HepG2 (cell line): ENCODE results near the gene SOCS1. TPM values are rescaled to one million over a fixed set of nuclear protein-coding genes. Genes with fewer than 3 reads are reported as not detected.

Source experiments
- ADNP ChIP-seq: sonication (generic); formaldehyde crosslinking; IDR thresholded peaks from 2 replicates; pipeline ENCODE4 v1.4.0; 2020; ENCODE audit warnings: missing genetic modification reagents
- BRD4 ChIP-seq: sonication (generic); formaldehyde crosslinking; IDR thresholded peaks from 2 replicates; pipeline ENCODE4 v1.4.0; 2020; ENCODE audit warnings: missing genetic modification reagents
- ERF ChIP-seq: IDR thresholded peaks from 2 replicates; pipeline ENCODE4 v1.6.1; 2018; ENCODE audit warnings: missing biosample characterization, missing genetic modification reagents
- FOXA1 ChIP-seq, 2 experiments: fragments of 450-650 bp in 1 of 2; sonication (generic) in 1 of 2; formaldehyde crosslinking in 1 of 2; IDR thresholded peaks; 2 replicates each; pipeline versions ENCODE4 v1.4.0 to v1.6.1; 2016 to 2020; ENCODE audit warnings: missing genetic modification reagents in 1 of 2
- GATAD2A ChIP-seq: IDR thresholded peaks from 2 replicates; pipeline ENCODE4 v1.6.1; 2016
- IRX3 ChIP-seq: sonication (generic); formaldehyde crosslinking; IDR thresholded peaks from 2 replicates; pipeline ENCODE4 v1.8.1; 2023; ENCODE audit warnings: mild to moderate bottlenecking, low read depth, missing genetic modification reagents, borderline replicate concordance
- KDM6A ChIP-seq: IDR thresholded peaks from 2 replicates; pipeline ENCODE4 v1.6.1; 2016; ENCODE audit warnings: low read depth
- MAZ ChIP-seq, 2 experiments: sonication (generic) in 1 of 2; formaldehyde crosslinking in 1 of 2; IDR thresholded peaks; 2 replicates each; pipeline versions ENCODE4 v1.5.0 to v1.6.1; 2012 to 2020; ENCODE audit warnings: low read depth in 2 of 2, mild to moderate bottlenecking in 2 of 2, borderline replicate concordance in 1 of 2, improper control_type of control experiment in 1 of 2, low read length in 1 of 2, missing genetic modification reagents in 1 of 2, moderate library complexity in 1 of 2
- NCOR1 ChIP-seq: fragments of 200-600 bp; sonication (generic); IDR thresholded peaks from 2 replicates; pipeline ENCODE4 v1.7.0; 2017; ENCODE audit warnings: antibody characterized with exemption, low read length, borderline replicate concordance
- SOX5 ChIP-seq: IDR thresholded peaks from 2 replicates; pipeline ENCODE4 v1.6.1; 2016; ENCODE audit warnings: borderline replicate concordance
- SYNCRIP ChIP-seq: fragments of 200-400 bp; formaldehyde crosslinking; IDR thresholded peaks from 2 replicates; pipeline ENCODE4 v1.6.1; 2018; ENCODE audit warnings: mild to moderate bottlenecking, low read depth, low read length; ENCODE audit not compliant: insufficient read depth
- ZBTB20 ChIP-seq: sonication (generic); formaldehyde crosslinking; IDR thresholded peaks from 2 replicates; pipeline ENCODE4 v1.8.1; 2023; ENCODE audit warnings: missing genetic modification reagents, low read depth, mild to moderate bottlenecking, borderline replicate concordance
- ZNF10 ChIP-seq: sonication (generic); formaldehyde crosslinking; IDR thresholded peaks from 2 replicates; pipeline ENCODE4 v1.4.0; 2020; ENCODE audit warnings: mild to moderate bottlenecking, low read depth, missing genetic modification reagents, borderline replicate concordance
- ZNF331 ChIP-seq: sonication (generic); formaldehyde crosslinking; IDR thresholded peaks from 2 replicates; pipeline ENCODE4 v1.4.0; 2020; ENCODE audit warnings: missing genetic modification reagents
- ZNF431 ChIP-seq: sonication (generic); formaldehyde crosslinking; IDR thresholded peaks from 2 replicates; pipeline ENCODE4 v1.9.0; 2022; ENCODE audit warnings: missing genetic modification reagents, low read depth, mild to moderate bottlenecking, borderline replicate concordance
- ZNF556 ChIP-seq: sonication (generic); formaldehyde crosslinking; IDR thresholded peaks from 2 replicates; pipeline ENCODE4 v1.4.0; 2020; ENCODE audit warnings: mild to moderate bottlenecking, missing genetic modification reagents, borderline replicate concordance
- ZNF605 ChIP-seq: sonication (generic); formaldehyde crosslinking; IDR thresholded peaks from 2 replicates; pipeline ENCODE4 v1.8.0; 2022; ENCODE audit warnings: mild to moderate bottlenecking, missing genetic modification reagents
- ZNF660 ChIP-seq: sonication (generic); formaldehyde crosslinking; IDR thresholded peaks from 2 replicates; pipeline ENCODE4 v1.5.1; 2020; ENCODE audit warnings: mild to moderate bottlenecking, low read depth, missing genetic modification reagents, borderline replicate concordance
- polyA plus RNA-seq, 8 experiments: library from polyadenylated mRNA; depleted of rRNA in 3 of 8; stranded (reverse) in 7 of 8; unstranded in 1 of 8; fragments of >200 nt; fragmentation: Illumina TruSeq in 4 of 8; extraction: Trizol in 4 of 8; gene quantifications; 2 replicates each; pipeline versions ENCODE4 v1.2.1 to v1.2.3, GENCODE V29; 2011 to 2016; ENCODE audit warnings: low read depth in 4 of 8, missing spikeins in 1 of 8, mixed read lengths in 1 of 8; ENCODE audit not compliant: insufficient read depth in 1 of 8
- total RNA-seq, 5 experiments: library from RNA; depleted of rRNA; stranded (reverse); fragments of >200 nt; fragmentation: Illumina TruSeq; extraction: Trizol; gene quantifications; 2 replicates each; pipeline ENCODE4 v1.2.3, GENCODE V29; 2016; ENCODE audit warnings: low read depth in 1 of 5
- TF ChIP-seq, protein P1 (sequence below): fragments of 450-650 bp; IDR thresholded peaks from 2 replicates; pipeline ENCODE4 v1.6.1; 2017; ENCODE audit warnings: mild to moderate bottlenecking
- TF ChIP-seq, protein P2 (sequence below): sonication (generic); formaldehyde crosslinking; IDR thresholded peaks from 2 replicates; pipeline ENCODE4 v1.8.0; 2022; ENCODE audit warnings: missing genetic modification reagents, mild to moderate bottlenecking, borderline replicate concordance
- TF ChIP-seq, protein P3 (sequence below): sonication (generic); formaldehyde crosslinking; IDR thresholded peaks from 2 replicates; pipeline ENCODE4 v1.4.0; 2020; ENCODE audit warnings: missing genetic modification reagents
- TF ChIP-seq, protein P4 (sequence below): sonication (generic); formaldehyde crosslinking; IDR thresholded peaks from 2 replicates; pipeline ENCODE4 v1.5.0; 2020; ENCODE audit warnings: mild to moderate bottlenecking, missing genetic modification reagents

The SOCS1 gene
- total and polyA plus RNA-seq, 2 of the 13 experiments (the other 11 are each of a cell fraction or from before 2014, with no cell fraction given), result 5.3 to 6.3 TPM

DNA sequence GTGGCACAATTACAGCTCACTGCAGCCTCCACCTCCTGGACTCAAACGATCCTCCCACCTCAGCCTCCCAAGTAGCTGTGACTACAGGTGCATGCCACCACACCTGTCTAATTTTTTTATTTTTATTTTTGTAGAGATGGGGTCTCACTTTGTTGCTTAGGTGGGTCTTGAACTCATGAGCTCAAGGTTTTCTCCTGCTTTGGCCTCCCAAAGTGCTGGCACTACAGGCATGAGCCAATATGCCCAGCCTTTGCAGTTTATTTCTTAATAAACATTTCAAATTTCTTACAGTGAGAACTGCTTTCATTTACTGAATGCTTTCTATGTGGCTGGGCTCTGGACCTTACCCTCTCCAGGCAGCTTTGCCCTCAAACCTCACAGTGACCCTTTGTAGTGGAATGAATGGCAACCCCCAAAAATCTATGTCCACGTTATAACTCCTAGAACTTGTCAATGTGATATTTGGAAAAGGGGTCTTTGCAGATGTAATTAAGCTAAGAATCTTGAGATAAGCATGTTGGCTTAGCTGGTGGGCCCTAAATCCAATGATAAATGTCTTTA is 14.7 kb upstream of the SOCS1 start (continued):
- TF ChIP-seq, protein P1, sequence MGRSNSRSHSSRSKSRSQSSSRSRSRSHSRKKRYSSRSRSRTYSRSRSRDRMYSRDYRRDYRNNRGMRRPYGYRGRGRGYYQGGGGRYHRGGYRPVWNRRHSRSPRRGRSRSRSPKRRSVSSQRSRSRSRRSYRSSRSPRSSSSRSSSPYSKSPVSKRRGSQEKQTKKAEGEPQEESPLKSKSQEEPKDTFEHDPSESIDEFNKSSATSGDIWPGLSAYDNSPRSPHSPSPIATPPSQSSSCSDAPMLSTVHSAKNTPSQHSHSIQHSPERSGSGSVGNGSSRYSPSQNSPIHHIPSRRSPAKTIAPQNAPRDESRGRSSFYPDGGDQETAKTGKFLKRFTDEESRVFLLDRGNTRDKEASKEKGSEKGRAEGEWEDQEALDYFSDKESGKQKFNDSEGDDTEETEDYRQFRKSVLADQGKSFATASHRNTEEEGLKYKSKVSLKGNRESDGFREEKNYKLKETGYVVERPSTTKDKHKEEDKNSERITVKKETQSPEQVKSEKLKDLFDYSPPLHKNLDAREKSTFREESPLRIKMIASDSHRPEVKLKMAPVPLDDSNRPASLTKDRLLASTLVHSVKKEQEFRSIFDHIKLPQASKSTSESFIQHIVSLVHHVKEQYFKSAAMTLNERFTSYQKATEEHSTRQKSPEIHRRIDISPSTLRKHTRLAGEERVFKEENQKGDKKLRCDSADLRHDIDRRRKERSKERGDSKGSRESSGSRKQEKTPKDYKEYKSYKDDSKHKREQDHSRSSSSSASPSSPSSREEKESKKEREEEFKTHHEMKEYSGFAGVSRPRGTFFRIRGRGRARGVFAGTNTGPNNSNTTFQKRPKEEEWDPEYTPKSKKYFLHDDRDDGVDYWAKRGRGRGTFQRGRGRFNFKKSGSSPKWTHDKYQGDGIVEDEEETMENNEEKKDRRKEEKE, result no peak
- 0 out of 2 replicates have a peak, but pooled peaks have one; percentile 58 for TF ChIP-seq IRX3 (CRISPR knock-in tag)
- 0 out of 2 replicates have a peak, but pooled peaks have one; percentile 35 for TF ChIP-seq ZNF431
- peak; percentile 76 for TF ChIP-seq NCOR1
- TF ChIP-seq KDM6A, result peak; percentile 26; the same call in 1 of the 2 replicates
- TF ChIP-seq, protein P2, sequence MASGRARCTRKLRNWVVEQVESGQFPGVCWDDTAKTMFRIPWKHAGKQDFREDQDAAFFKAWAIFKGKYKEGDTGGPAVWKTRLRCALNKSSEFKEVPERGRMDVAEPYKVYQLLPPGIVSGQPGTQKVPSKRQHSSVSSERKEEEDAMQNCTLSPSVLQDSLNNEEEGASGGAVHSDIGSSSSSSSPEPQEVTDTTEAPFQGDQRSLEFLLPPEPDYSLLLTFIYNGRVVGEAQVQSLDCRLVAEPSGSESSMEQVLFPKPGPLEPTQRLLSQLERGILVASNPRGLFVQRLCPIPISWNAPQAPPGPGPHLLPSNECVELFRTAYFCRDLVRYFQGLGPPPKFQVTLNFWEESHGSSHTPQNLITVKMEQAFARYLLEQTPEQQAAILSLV (CRISPR knock-in tag), result 0 out of 2 replicates have a peak, but pooled peaks have one; percentile 1
- TF ChIP-seq MAZ (IDR thresholded peaks at IDR 0.05; ENCODE audit: borderline replicate concordance, low read depth, low read length), result no peak
- TF ChIP-seq MAZ (CRISPR knock-in tag; IDR thresholded peaks at IDR 0.05; ENCODE audit: low read depth), result no peak
- TF ChIP-seq FOXA1 (IDR thresholded peaks at IDR 0.05), result no peak
- peak; percentile 2; the same call in 1 of the 2 replicates for TF ChIP-seq FOXA1 (CRISPR knock-in tag; IDR thresholded peaks at IDR 0.05)
- TF ChIP-seq ZNF331, result 0 out of 2 replicates have a peak, but pooled peaks have one; percentile 4
- TF ChIP-seq GATAD2A (CRISPR knock-in tag), result peak; percentile 53
- TF ChIP-seq SYNCRIP, result no peak
- TF ChIP-seq ZBTB20 (CRISPR knock-in tag), result no peak; the same call in 1 of the 2 replicates
- no peak for TF ChIP-seq ZNF660 (CRISPR knock-in tag)
- TF ChIP-seq BRD4 (CRISPR knock-in tag), result peak; percentile 58; the same call in 1 of the 2 replicates
- TF ChIP-seq ZNF10, result no peak
- TF ChIP-seq ZNF556 (CRISPR knock-in tag), result 0 out of 2 replicates have a peak, but pooled peaks have one; percentile 45
- TF ChIP-seq, protein P3, sequence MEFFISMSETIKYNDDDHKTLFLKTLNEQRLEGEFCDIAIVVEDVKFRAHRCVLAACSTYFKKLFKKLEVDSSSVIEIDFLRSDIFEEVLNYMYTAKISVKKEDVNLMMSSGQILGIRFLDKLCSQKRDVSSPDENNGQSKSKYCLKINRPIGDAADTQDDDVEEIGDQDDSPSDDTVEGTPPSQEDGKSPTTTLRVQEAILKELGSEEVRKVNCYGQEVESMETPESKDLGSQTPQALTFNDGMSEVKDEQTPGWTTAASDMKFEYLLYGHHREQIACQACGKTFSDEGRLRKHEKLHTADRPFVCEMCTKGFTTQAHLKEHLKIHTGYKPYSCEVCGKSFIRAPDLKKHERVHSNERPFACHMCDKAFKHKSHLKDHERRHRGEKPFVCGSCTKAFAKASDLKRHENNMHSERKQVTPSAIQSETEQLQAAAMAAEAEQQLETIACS (CRISPR knock-in tag), result no peak
- TF ChIP-seq ADNP, result peak; percentile 74; the same call in 1 of the 2 replicates
- TF ChIP-seq, protein P4, sequence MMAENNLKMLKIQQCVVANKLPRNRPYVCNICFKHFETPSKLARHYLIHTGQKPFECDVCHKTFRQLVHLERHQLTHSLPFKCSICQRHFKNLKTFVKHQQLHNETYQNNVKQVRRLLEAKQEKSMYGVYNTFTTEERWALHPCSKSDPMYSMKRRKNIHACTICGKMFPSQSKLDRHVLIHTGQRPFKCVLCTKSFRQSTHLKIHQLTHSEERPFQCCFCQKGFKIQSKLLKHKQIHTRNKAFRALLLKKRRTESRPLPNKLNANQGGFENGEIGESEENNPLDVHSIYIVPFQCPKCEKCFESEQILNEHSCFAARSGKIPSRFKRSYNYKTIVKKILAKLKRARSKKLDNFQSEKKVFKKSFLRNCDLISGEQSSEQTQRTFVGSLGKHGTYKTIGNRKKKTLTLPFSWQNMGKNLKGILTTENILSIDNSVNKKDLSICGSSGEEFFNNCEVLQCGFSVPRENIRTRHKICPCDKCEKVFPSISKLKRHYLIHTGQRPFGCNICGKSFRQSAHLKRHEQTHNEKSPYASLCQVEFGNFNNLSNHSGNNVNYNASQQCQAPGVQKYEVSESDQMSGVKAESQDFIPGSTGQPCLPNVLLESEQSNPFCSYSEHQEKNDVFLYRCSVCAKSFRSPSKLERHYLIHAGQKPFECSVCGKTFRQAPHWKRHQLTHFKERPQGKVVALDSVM (CRISPR knock-in tag), result peak; percentile 94
- 0 out of 2 replicates have a peak, but pooled peaks have one; percentile 0 for TF ChIP-seq ERF
- TF ChIP-seq ZNF605 (CRISPR knock-in tag), result peak; percentile 49; the same call in 1 of the 2 replicates
- 0 out of 2 replicates have a peak, but pooled peaks have one; percentile 12 for TF ChIP-seq SOX5
